Measurements from ENCODE around the gene SPEN.

SPEN gene

GRCh38 chr1:15955552-15955951 is 108.0 kb downstream of the SPEN start:
- Histone ChIP-seq H3K27ac (no peak overlapping the region), H3K4me1 (ENCODE audit: control insufficient read depth in 1 of 2, insufficient read depth in 1 of 2, low read depth in 1 of 2, low read length in 1 of 2) (peaks cover 44 to 56% of the 10 kb centered on the region in 2 experiments), H3K27me3 (no peaks in the 10 kb centered on the region), H3K36me3 (no peaks in the 10 kb centered on the region), H3K4me3 (ENCODE audit: low read depth in 1 of 2, low read length in 1 of 2) (no peak overlapping the region), H3K9me3 (no peaks in the 10 kb centered on the region)
- TF ChIP-seq CTCF (IDR thresholded peaks at IDR 0.05): no peak

GRCh38 chr1:15956150-15956549 is 108.6 kb downstream of the SPEN start:
- Histone ChIP-seq H3K27ac (no peak overlapping the region), H3K27me3 (no peaks in the 10 kb centered on the region), H3K9me3 (no peaks in the 10 kb centered on the region), H3K36me3 (no peaks in the 10 kb centered on the region), H3K4me1 (ENCODE audit: control insufficient read depth in 1 of 2, insufficient read depth in 1 of 2, low read depth in 1 of 2, low read length in 1 of 2) (peaks cover 38 to 50% of the 10 kb centered on the region in 2 experiments), H3K4me3 (ENCODE audit: low read depth in 1 of 2, low read length in 1 of 2) (no peak overlapping the region)
- TF ChIP-seq CTCF (IDR thresholded peaks at IDR 0.05): no peak

DNA sequence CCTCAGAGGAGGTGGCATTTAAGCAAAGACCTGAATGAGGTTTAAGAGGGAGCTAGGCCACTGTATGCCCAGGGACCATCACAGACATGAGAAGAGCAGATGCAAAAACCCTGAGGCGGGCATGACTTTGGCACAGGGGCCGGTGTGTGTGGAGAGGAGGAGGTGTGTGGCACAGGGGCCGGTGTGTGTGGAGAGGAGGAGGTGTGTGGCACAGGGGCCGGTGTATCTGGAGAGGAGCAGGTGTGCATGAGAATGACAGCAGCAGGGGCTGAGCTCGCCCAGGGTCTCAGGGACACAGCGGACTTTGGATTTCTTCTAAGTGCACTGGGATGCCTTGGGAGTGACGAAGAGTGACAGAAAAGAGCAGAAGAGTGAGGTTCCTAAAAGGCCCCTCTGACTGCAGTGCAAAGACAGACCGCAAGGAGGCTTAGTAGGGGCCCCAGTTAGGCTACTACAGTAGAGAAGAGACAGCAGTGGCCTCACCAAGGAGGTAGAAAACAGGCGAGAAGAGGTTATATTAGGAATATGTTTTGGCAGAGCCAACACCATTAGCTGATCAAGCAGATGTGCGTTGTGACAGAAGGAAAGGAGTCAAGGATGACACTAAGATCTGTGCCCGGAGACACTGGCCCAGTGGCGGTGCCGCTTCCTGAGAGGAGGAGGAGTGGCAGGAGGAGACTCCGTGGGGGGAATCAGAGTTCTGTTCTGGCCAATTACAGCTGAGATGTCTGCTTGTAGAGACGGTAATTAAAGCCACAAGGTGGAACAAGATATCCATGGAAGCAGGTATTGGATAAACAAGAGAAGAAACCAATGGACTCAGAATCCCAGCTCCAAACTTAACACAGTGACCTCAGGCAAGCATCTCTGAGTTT is 110.0 kb downstream of the SPEN start:
- no peaks in the 10 kb centered on the region for H3K36me3 ChIP-seq
- no peaks in the 10 kb centered on the region for H3K9me3 ChIP-seq
- no peak for TF ChIP-seq CTCF (IDR thresholded peaks at IDR 0.05)
- peaks cover 25 to 37% of the 10 kb centered on the region in 2 experiments for H3K4me1 ChIP-seq (ENCODE audit: control insufficient read depth in 1 of 2, insufficient read depth in 1 of 2, low read depth in 1 of 2, low read length in 1 of 2)
- peak overlapping the region; percentile 68 for H3K27ac ChIP-seq
- H3K4me3 ChIP-seq (ENCODE audit: low read depth in 1 of 2, low read length in 1 of 2): no peak overlapping the region
- no peaks in the 10 kb centered on the region for H3K27me3 ChIP-seq

- no peaks in the 10 kb centered on the region for H3K27me3 ChIP-seq
- peak overlapping the region; percentile 68 for H3K27ac ChIP-seq
- H3K4me1 ChIP-seq (ENCODE audit: control insufficient read depth in 1 of 2, insufficient read depth in 1 of 2, low read depth in 1 of 2, low read length in 1 of 2): peaks cover 18 to 31% of the 10 kb centered on the region in 2 experiments
- no peaks in the 10 kb centered on the region for H3K36me3 ChIP-seq
- no peaks in the 10 kb centered on the region for H3K9me3 ChIP-seq
- H3K4me3 ChIP-seq (ENCODE audit: low read depth in 1 of 2, low read length in 1 of 2): no peak overlapping the region
- TF ChIP-seq CTCF (IDR thresholded peaks at IDR 0.05): no peak
These were observed 110.6 kb downstream of the SPEN start for GRCh38 chr1:15958111-15958510.

DNA sequence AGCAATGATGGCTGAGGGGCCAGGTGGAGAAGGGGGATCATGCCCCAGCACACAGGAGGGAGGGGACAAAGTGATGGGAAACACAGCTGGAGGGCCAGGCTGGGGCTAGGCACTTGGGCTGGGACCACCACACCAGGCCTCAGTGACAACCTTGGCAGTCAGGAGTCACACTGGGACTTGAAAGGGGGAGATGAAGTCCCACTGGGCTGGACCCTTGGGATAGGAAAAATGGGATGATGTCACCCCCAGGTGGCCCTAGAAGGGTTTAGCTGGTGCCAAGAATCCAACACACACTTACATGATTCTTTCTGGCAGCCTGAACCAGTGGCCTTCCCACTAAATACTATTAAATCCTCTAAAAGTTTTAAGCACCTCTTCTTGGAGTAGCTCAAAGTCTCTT is 111.3 kb downstream of the SPEN start:
- Histone ChIP-seq H3K9me3 (no peaks in the 10 kb centered on the region), H3K4me1 (ENCODE audit: control insufficient read depth in 1 of 2, insufficient read depth in 1 of 2, low read depth in 1 of 2, low read length in 1 of 2) (peaks cover 15 to 25% of the 10 kb centered on the region in 2 experiments), H3K4me3 (ENCODE audit: low read depth in 1 of 2, low read length in 1 of 2) (no peak overlapping the region), H3K36me3 (no peaks in the 10 kb centered on the region), H3K27me3 (no peaks in the 10 kb centered on the region), H3K27ac (peak overlapping the region; percentile 68)
- TF ChIP-seq CTCF (IDR thresholded peaks at IDR 0.05): no peak
